A673 (cell line): ENCODE data around the gene NTF3. TPM values are rescaled to one million over a fixed set of nuclear protein-coding genes. Genes with fewer than 3 reads are reported as not detected.

Experiments used
- BruUV-seq: library from RNA; stranded (reverse); fragments of 400-500 nt; replicated peaks from 2 replicates; lab custom pipeline; 2021; lab: Mats Ljungman, UMichigan
- CTCF ChIA-PET: fragments of 300-600 bp; sonication (Branson Sonifier 250); formaldehyde crosslinking; loops from one replicate; lab custom pipeline; 2022; ENCODE audit warnings: antibody characterized with exemption; lab: Charles Lee
- POLR2A ChIA-PET: fragments of 300-600 bp; sonication (Branson Sonifier 250); formaldehyde crosslinking; loops from one replicate; lab custom pipeline; 2022; ENCODE audit warnings: antibody characterized with exemption; ENCODE audit not compliant: low non-redundant PET; lab: Charles Lee
- DNase-seq: peaks from one replicate; pipeline ENCODE4 v3.0.0-alpha.2; 2015; ENCODE audit warnings: low spot score
- H3K27ac ChIP-seq: fragments of 200-600 bp; sonication (generic); 2 replicates; pipeline ENCODE4 v1.5.1; 2016; ENCODE audit warnings: mixed run types, low read depth, mild to moderate bottlenecking, mixed read lengths, antibody characterized with exemption, low read length; ENCODE audit not compliant: poor library complexity, severe bottlenecking
- H3K27me3 ChIP-seq: fragments of 200-600 bp; sonication (generic); replicated peaks from 2 replicates; pipeline ENCODE4 v1.6.1; 2017; ENCODE audit warnings: mixed run types, low read depth, mild to moderate bottlenecking, mixed read lengths, antibody characterized with exemption, low read length; ENCODE audit not compliant: insufficient read depth, poor library complexity
- H3K36me3 ChIP-seq: fragments of 200-600 bp; sonication (generic); 2 replicates; pipeline ENCODE4 v1.6.1; 2016; ENCODE audit warnings: mixed run types, mild to moderate bottlenecking, mixed read lengths, antibody characterized with exemption, low read length; ENCODE audit not compliant: insufficient read depth, poor library complexity, severe bottlenecking
- H3K4me1 ChIP-seq: fragments of 200-600 bp; sonication (generic); 2 replicates; pipeline ENCODE4 v1.6.1; 2017; ENCODE audit warnings: mixed run types, mild to moderate bottlenecking, mixed read lengths, antibody characterized with exemption, low read length; ENCODE audit not compliant: insufficient read depth, poor library complexity, severe bottlenecking
- H3K4me3 ChIP-seq: fragments of 200-600 bp; sonication (generic); 2 replicates; pipeline ENCODE4 v1.5.1; 2016; ENCODE audit warnings: low read depth, mixed run types, mild to moderate bottlenecking, mixed read lengths, low read length; ENCODE audit not compliant: poor library complexity, severe bottlenecking
- H3K9me3 ChIP-seq: fragments of 200-600 bp; sonication (generic); 2 replicates; pipeline ENCODE4 v1.6.1; 2016; ENCODE audit warnings: mixed run types, low read depth, mild to moderate bottlenecking, mixed read lengths, antibody characterized with exemption, low read length; ENCODE audit not compliant: poor library complexity, severe bottlenecking
- CTCF ChIP-seq: fragments of 300-800, 200-600 bp; sonication (generic); conservative IDR thresholded peaks from 2 replicates; pipeline ENCODE4 v1.5.1; 2017; ENCODE audit warnings: low read depth, mild to moderate bottlenecking, antibody characterized with exemption, low read length, moderate library complexity, mixed read lengths
- EZH2 ChIP-seq: fragments of 200-600 bp; sonication (generic); IDR thresholded peaks from 2 replicates; pipeline ENCODE4 v1.6.1; 2017; ENCODE audit warnings: borderline replicate concordance, low read depth, mild to moderate bottlenecking, mixed read lengths, antibody characterized with exemption, low read length; ENCODE audit not compliant: poor library complexity, severe bottlenecking
- intact Hi-C: fragments of 100-400 bp; cut with micrococcal nuclease; formaldehyde crosslinking; loops from one replicate; pipeline ENCODE4 v1.10.0; 2022; ENCODE audit not compliant: unreplicated experiment
- total RNA-seq: library from RNA; stranded (reverse); gene quantifications from 2 replicates; pipeline ENCODE4 v1.2.3, GENCODE V29; 2021

NTF3 gene
- total RNA-seq, 1 experiment from 2014 or later = not detected

- intact Hi-C loops = no loop called here
- DNase-seq = no peak
- BruUV-seq = no TSS peak
- H3K9me3 ChIP-seq = no peaks in the 10 kb centered on the region
- ChIA-PET POLR2A (no interaction called here), CTCF (no interaction called here)
- TF ChIP-seq EZH2 = no peak
- TF ChIP-seq CTCF = no peak
- no peak overlapping the region for H3K27ac ChIP-seq
- no peaks in the 10 kb centered on the region for H3K4me1 ChIP-seq
- H3K36me3 ChIP-seq = no peaks in the 10 kb centered on the region
- H3K4me3 ChIP-seq = no peak overlapping the region
- peaks cover 35% of the 10 kb centered on the region for H3K27me3 ChIP-seq
Measured at GRCh38 chr12:5409619-5410018, 22.3 kb upstream of the NTF3 start.

GRCh38 chr12:5416571-5416970, 15.3 kb upstream of the NTF3 start:
- no peak overlapping the region for H3K4me3 ChIP-seq
- ChIA-PET CTCF (no interaction called here), POLR2A (no interaction called here)
- H3K9me3 ChIP-seq = no peaks in the 10 kb centered on the region
- H3K4me1 ChIP-seq = no peaks in the 10 kb centered on the region
- no peaks in the 10 kb centered on the region for H3K36me3 ChIP-seq
- intact Hi-C loops = no loop called here
- H3K27ac ChIP-seq = no peak overlapping the region
- DNase-seq = no peak
- BruUV-seq = no TSS peak
- H3K27me3 ChIP-seq = peaks cover 7% of the 10 kb centered on the region
- TF ChIP-seq EZH2 (no peak), CTCF (no peak)

- no peak for TF ChIP-seq EZH2
- TF ChIP-seq CTCF = no peak
- Histone ChIP-seq H3K4me3 (no peak overlapping the region), H3K27ac (no peak overlapping the region), H3K36me3 (no peaks in the 10 kb centered on the region), H3K4me1 (no peaks in the 10 kb centered on the region), H3K9me3 (no peaks in the 10 kb centered on the region), H3K27me3 (peaks cover 15% of the 10 kb centered on the region)
- no peak for DNase-seq
- ChIA-PET CTCF (no interaction called here), POLR2A (no interaction called here)
- no TSS peak for BruUV-seq
- intact Hi-C loops = no loop called here
Measured at GRCh38 chr12:5417500-5417899, 14.4 kb upstream of the NTF3 start.
